Stomach (tissue), 9 donors: ENCODE data around the gene DHRSX. TPM values are rescaled to one million over a fixed set of nuclear protein-coding genes. Genes with fewer than 3 reads are reported as not detected.

ENCODE experiments used
- DNase-seq, 2 donors: peaks; one replicate each; pipeline versions ENCODE4 v3.0.0 to v3.0.0-alpha.2; 2013 to 2019
- H3K27ac ChIP-seq, 5 donors: fragments of 200-600 bp in 4 of 5; sonication (generic) in 4 of 5; one replicate each; pipeline ENCODE4 v1.5.1; 2013 to 2019; ENCODE audit warnings: mild to moderate bottlenecking in 1 of 5, moderate library complexity in 1 of 5
- H3K27me3 ChIP-seq, 3 donors: fragments of 200-600 bp; sonication (generic); one replicate each; pipeline ENCODE4 v1.5.1; 2017 to 2019; ENCODE audit warnings: mixed run types in 1 of 3
- H3K36me3 ChIP-seq, 4 donors: fragments of 200-600 bp; sonication (generic); 1 replicate in 3 of 4; 2 replicates in 1 of 4; pipeline ENCODE4 v1.5.1; 2016 to 2019
- H3K4me1 ChIP-seq, 4 donors: fragments of 200-600 bp; sonication (generic); one replicate each; pipeline ENCODE4 v1.5.1; 2016 to 2019
- H3K4me3 ChIP-seq, 4 donors: fragments of 200-600 bp; sonication (generic) in 3 of 4; one replicate each; pipeline ENCODE4 v1.5.1; 2016 to 2019; ENCODE audit warnings: mild to moderate bottlenecking in 1 of 4
- H3K9me3 ChIP-seq, 4 donors: fragments of 200-600 bp; sonication (generic); one replicate each; pipeline ENCODE4 v1.5.1; 2016 to 2019
- CTCF ChIP-seq, 7 experiments: fragments of 450-650 bp in 4 of 7; fragments of 200-600 bp in 3 of 7; sonication (generic) in 3 of 7; IDR thresholded peaks; one replicate each; pipeline ENCODE4 v1.5.1; 2016 to 2019; ENCODE audit warnings: antibody characterized with exemption in 7 of 7, control low read depth in 2 of 7, mild to moderate bottlenecking in 1 of 7
- EP300 ChIP-seq: sonication (generic); formaldehyde crosslinking; IDR thresholded peaks from one replicate; pipeline ENCODE4 v1.6.1; 2017; ENCODE audit warnings: antibody characterized with exemption
- POLR2A ChIP-seq, 4 donors: fragments of 450-650 bp; IDR thresholded peaks; one replicate each; pipeline ENCODE4 v1.6.1; 2016; ENCODE audit warnings: antibody characterized with exemption in 4 of 4, control low read depth in 2 of 4, mild to moderate bottlenecking in 1 of 4, moderate library complexity in 1 of 4
- POLR2AphosphoS5 ChIP-seq, 3 donors: sonication (generic); formaldehyde crosslinking; IDR thresholded peaks; one replicate each; pipeline ENCODE4 v1.6.1; 2016; ENCODE audit warnings: antibody characterized with exemption in 3 of 3
- WGBS, 5 donors: extraction: QIAGEN DNeasy Blood & Tissue Kit in 3 of 5; methylation state at CpG; one replicate each; pipeline versions ENCODE4 v1.1.5 to v1.1.7; 2013 to 2018; 5-methylcytosine and 5-hydroxymethylcytosine counted together
- intact Hi-C: fragments of 100-400 bp; cut with DNase I; formaldehyde crosslinking; loops from one replicate; pipeline ENCODE4 v1.15.1; 2023; ENCODE audit warnings: low total_unique reads
- polyA plus RNA-seq, 3 donors: library from polyadenylated mRNA; stranded (reverse); fragments of 200-250 nt; gene quantifications; one replicate each; pipeline ENCODE4 v1.2.3, GENCODE V29; 2013
- total RNA-seq, 5 donors: library from RNA; depleted of rRNA; stranded (reverse); fragments of >200 nt; gene quantifications; one replicate each; pipeline versions ENCODE4 v1.1.0 to v1.2.3, GENCODE V29; 2014 to 2016
- donor health status: healthy with polysubstance abuse.
- donor health status: Bipolar disorder and iron deficiency.
- donor health status: healthy.

Gene DHRSX
- total and polyA plus RNA-seq, 8 donors = 11.2 to 69.4 (median 21.1) TPM

- intact Hi-C loops = no loop called here
- H3K9me3 ChIP-seq = peaks cover 2 to 14% (median 5%) of the 10 kb centered on the region in 4 donors
- TF ChIP-seq CTCF (IDR thresholded peaks at IDR 0.05) (no peak), POLR2AphosphoS5 (IDR thresholded peaks at IDR 0.05) (no peak), EP300 (no peak), POLR2A (IDR thresholded peaks at IDR 0.05) (no peak)
- no peak for DNase-seq
- H3K27ac ChIP-seq = no peak overlapping the region
- peaks cover 0 to 13% (median 0%) of the 10 kb centered on the region in 4 donors for H3K4me1 ChIP-seq
- H3K36me3 ChIP-seq = peaks cover 2 to 23% (median 18%) of the 10 kb centered on the region in 4 donors
- 94 to 97% (median 97%) methylated on average over 9 of the region's 9 CpGs for WGBS, 5 donors
- H3K27me3 ChIP-seq = no peaks in the 10 kb centered on the region
- H3K4me3 ChIP-seq = no peak overlapping the region
Measured at GRCh38 chrX:2412131-2412530, 88.6 kb downstream of the DHRSX start.

GRCh38 chrX:2410279-2411020, 90.3 kb downstream of the DHRSX start:
- WGBS, 5 donors = 48 to 75% (median 53%) methylated on average over 12 of the region's 12 CpGs
- no peak for TF ChIP-seq CTCF (IDR thresholded peaks at IDR 0.05)
- no peak for TF ChIP-seq POLR2AphosphoS5 (IDR thresholded peaks at IDR 0.05)
- TF ChIP-seq POLR2A (IDR thresholded peaks at IDR 0.05) = no peak
- TF ChIP-seq EP300 = no peak
- Histone ChIP-seq H3K4me3 (no peak overlapping the region), H3K36me3 (peaks cover 6 to 37% (median 27%) of the 10 kb centered on the region in 4 donors), H3K9me3 (peaks cover 6 to 18% (median 9%) of the 10 kb centered on the region in 4 donors), H3K27ac (peak overlapping the region in 1 of 5 donors; percentile 8), H3K27me3 (no peaks in the 10 kb centered on the region), H3K4me1 (peaks cover 0 to 13% (median 0%) of the 10 kb centered on the region in 4 donors)
- intact Hi-C loops = no loop called here
- DNase-seq = peak in 1 of 2 donors; percentile 23

DNA sequence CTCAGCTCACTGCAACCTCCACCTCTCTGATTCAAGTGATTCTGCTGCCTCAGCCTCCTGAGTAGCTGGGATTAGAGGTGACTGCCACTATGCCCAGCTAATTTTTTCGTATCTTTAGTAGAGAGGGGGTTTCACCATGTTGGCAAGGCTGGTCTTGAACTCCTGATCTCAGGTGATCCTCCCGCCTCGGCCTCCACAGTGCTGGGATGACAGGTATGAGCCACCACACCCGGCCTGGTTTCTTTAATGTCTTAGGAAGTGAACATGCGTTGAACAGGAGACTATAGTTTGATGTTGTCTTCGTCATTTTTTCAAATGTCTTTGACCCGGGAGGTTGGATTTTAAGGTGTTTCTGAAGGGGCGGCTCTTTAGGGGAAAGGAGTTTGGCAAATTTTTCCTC, 91.0 kb downstream of the DHRSX start:
- peak overlapping the region in 1 of 5 donors; percentile 8 for H3K27ac ChIP-seq
- no peaks in the 10 kb centered on the region for H3K27me3 ChIP-seq

GRCh38 chrX:2408856-2409255, 91.9 kb downstream of the DHRSX start:
- H3K9me3 ChIP-seq = peaks cover 6 to 18% (median 9%) of the 10 kb centered on the region in 4 donors
- TF ChIP-seq EP300 = no peak
- no peak for TF ChIP-seq CTCF (IDR thresholded peaks at IDR 0.05)
- no peak for TF ChIP-seq POLR2A (IDR thresholded peaks at IDR 0.05)
- no peak for TF ChIP-seq POLR2AphosphoS5 (IDR thresholded peaks at IDR 0.05)
- intact Hi-C loops = no loop called here

More for the DNA sequence above, 91.0 kb downstream of the DHRSX start:
- Histone ChIP-seq H3K36me3 (peaks cover 6 to 40% (median 30%) of the 10 kb centered on the region in 4 donors), H3K9me3 (peaks cover 6 to 18% (median 9%) of the 10 kb centered on the region in 4 donors), H3K4me1 (peaks cover 0 to 13% (median 0%) of the 10 kb centered on the region in 4 donors), H3K4me3 (no peak overlapping the region)
- no peak for DNase-seq
- intact Hi-C loops = no loop called here
- WGBS, 5 donors = 89 to 98% (median 96%) methylated on average over 8 of the region's 8 CpGs
- TF ChIP-seq EP300 = no peak
- no peak for TF ChIP-seq CTCF (IDR thresholded peaks at IDR 0.05)

More at GRCh38 chrX:2408856-2409255, 91.9 kb downstream of the DHRSX start:
- Histone ChIP-seq H3K27me3 (no peaks in the 10 kb centered on the region), H3K4me3 (no peak overlapping the region), H3K4me1 (peaks cover 0 to 17% (median 0%) of the 10 kb centered on the region in 4 donors), H3K27ac (no peak overlapping the region), H3K36me3 (peaks cover 6 to 40% (median 30%) of the 10 kb centered on the region in 4 donors)
- DNase-seq = no peak
- WGBS, 5 donors = 78 to 96% (median 90%) methylated on average over 9 of the region's 9 CpGs
